SU-DHL-6 (cell line): ENCODE measurements around the gene SOAT2.
"Not testable (repeated sequence)": the region's sequence is repeated elsewhere in the genome, so short reads cannot be mapped to it uniquely, and the experiment has no call there.

ENCODE experiments used
- EZH2phosphoT487 ChIP-seq: fragments of 200-600 bp; sonication (generic), shearing (Covaris generic); conservative IDR thresholded peaks from 2 replicates; pipeline ENCODE4 v1.6.1; 2018; ENCODE audit warnings: mild to moderate bottlenecking, antibody characterized with exemption, low read length, moderate library complexity, mixed read lengths
- TF ChIP-seq, protein P1 (sequence below): fragments of 200-600 bp; sonication (generic); IDR thresholded peaks from one replicate; pipeline ENCODE4 v1.5.1; 2017; ENCODE audit warnings: antibody characterized with exemption, mild to moderate bottlenecking, low read length, moderate library complexity; ENCODE audit not compliant: insufficient read depth, poor library complexity, severe bottlenecking

GRCh38 chr12:53112431-53112830 is 9.1 kb downstream of the SOAT2 start:
- TF ChIP-seq, protein P1, sequence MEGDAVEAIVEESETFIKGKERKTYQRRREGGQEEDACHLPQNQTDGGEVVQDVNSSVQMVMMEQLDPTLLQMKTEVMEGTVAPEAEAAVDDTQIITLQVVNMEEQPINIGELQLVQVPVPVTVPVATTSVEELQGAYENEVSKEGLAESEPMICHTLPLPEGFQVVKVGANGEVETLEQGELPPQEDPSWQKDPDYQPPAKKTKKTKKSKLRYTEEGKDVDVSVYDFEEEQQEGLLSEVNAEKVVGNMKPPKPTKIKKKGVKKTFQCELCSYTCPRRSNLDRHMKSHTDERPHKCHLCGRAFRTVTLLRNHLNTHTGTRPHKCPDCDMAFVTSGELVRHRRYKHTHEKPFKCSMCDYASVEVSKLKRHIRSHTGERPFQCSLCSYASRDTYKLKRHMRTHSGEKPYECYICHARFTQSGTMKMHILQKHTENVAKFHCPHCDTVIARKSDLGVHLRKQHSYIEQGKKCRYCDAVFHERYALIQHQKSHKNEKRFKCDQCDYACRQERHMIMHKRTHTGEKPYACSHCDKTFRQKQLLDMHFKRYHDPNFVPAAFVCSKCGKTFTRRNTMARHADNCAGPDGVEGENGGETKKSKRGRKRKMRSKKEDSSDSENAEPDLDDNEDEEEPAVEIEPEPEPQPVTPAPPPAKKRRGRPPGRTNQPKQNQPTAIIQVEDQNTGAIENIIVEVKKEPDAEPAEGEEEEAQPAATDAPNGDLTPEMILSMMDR, result not testable (repeated sequence)
- TF ChIP-seq EZH2phosphoT487, result not testable (repeated sequence)
